ENCODE measurements around the gene SERF2. TPM values are rescaled to one million over a fixed set of nuclear protein-coding genes. Genes with fewer than 3 reads are reported as not detected.
"Not testable (repeated sequence)": the region's sequence is repeated elsewhere in the genome, so short reads cannot be mapped to it uniquely, and the experiment has no call there.

The SERF2 gene
- total RNA-seq, 3 donors from 2014 or later (not counting 1 experiment from before 2014, with no cell fraction given), result 476 to 551 (median 526) TPM

- peak within 1 kb of the TSS; percentile 86 to 99 for H3K27ac Mint-ChIP-seq
- ATAC-seq (peak; percentile 67 to 76 (median 70)), DNase-seq (peak; percentile 68 to 85)
- H3K4me1 Mint-ChIP-seq, result peaks cover 33 to 41% of the 10 kb centered on the region in 2 donors
- no peaks in the 10 kb centered on the region for H3K9me3 ChIP-seq (ENCODE audit: control insufficient read depth, insufficient read depth, low read length)
- H3K4me3 ChIP-seq (ENCODE audit: low read length), result peak within 1 kb of the TSS; percentile 58
- intact Hi-C loops (cut with micrococcal nuclease), result no loop called here
- H3K4me3 Mint-ChIP-seq, result peak within 1 kb of the TSS; percentile 90
- H3K36me3 Mint-ChIP-seq, result no peaks in the 10 kb centered on the region
- H3K9me3 Mint-ChIP-seq, result no peaks in the 10 kb centered on the region
- WGBS (ENCODE audit: insufficient coverage), result 7% methylated on average over 47 of the region's 48 CpGs
- no peak for TF ChIP-seq CTCF (IDR thresholded peaks at IDR 0.05)
- H3K4me1 ChIP-seq (ENCODE audit: control insufficient read depth, insufficient read depth, low read length), result peaks cover 34% of the 10 kb centered on the region
- H3K27me3 Mint-ChIP-seq (ENCODE audit: low read depth in 2 of 2), result no peaks in the 10 kb centered on the region
- peak within 1 kb of the TSS; percentile 85 for H3K27ac ChIP-seq (ENCODE audit: low read length)
- no peaks in the 10 kb centered on the region for H3K27me3 ChIP-seq (ENCODE audit: control insufficient read depth, insufficient read depth, low read length)
- peaks cover 3% of the 10 kb centered on the region for H3K36me3 ChIP-seq (ENCODE audit: control insufficient read depth, insufficient read depth, low read length)
Observed at GRCh38 chr15:43826508-43827341, 34.6 kb downstream of the SERF2 start, which contains the start of gene WDR76. Gene WDR76, plus strand, starts transcription at chr15:43827002. Its CDS starts 31 bp downstream, at chr15:43827033.

- Histone ChIP-seq H3K27ac (ENCODE audit: low read length) (peak overlapping the region; percentile 85), H3K4me3 (ENCODE audit: low read length) (no peak overlapping the region), H3K36me3 (ENCODE audit: control insufficient read depth, insufficient read depth, low read length) (no peaks in the 10 kb centered on the region), H3K9me3 (ENCODE audit: control insufficient read depth, insufficient read depth, low read length) (no peaks in the 10 kb centered on the region), H3K27me3 (ENCODE audit: control insufficient read depth, insufficient read depth, low read length) (no peaks in the 10 kb centered on the region), H3K4me1 (ENCODE audit: control insufficient read depth, insufficient read depth, low read length) (peaks cover 37% of the 10 kb centered on the region)
- Mint-ChIP-seq H3K9me3 (no peaks in the 10 kb centered on the region), H3K36me3 (no peaks in the 10 kb centered on the region), H3K4me1 (peaks cover 30 to 44% of the 10 kb centered on the region in 2 donors), H3K27me3 (ENCODE audit: low read depth in 2 of 2) (no peaks in the 10 kb centered on the region), H3K4me3 (peak overlapping the region; percentile 90), H3K27ac (peak overlapping the region; percentile 86 to 99)
- DNase-seq, result peak in 1 of 2 donors; percentile 52
- ATAC-seq, result no peak
- intact Hi-C loops (cut with micrococcal nuclease), result no loop called here
- TF ChIP-seq CTCF (IDR thresholded peaks at IDR 0.05), result no peak
- 23% methylated on average over 2 of the region's 6 CpGs for WGBS (ENCODE audit: insufficient coverage)
Observed at GRCh38 chr15:43828061-43828657, 36.0 kb downstream of the SERF2 start.

- 96% methylated on average over 8 of the region's 9 CpGs for WGBS (ENCODE audit: insufficient coverage)
- ATAC-seq; H3K27me3 Mint-ChIP-seq (ENCODE audit: low read depth in 2 of 2); H3K4me3 Mint-ChIP-seq; H3K27ac ChIP-seq (ENCODE audit: low read length); H3K9me3 Mint-ChIP-seq; H3K36me3 ChIP-seq (ENCODE audit: control insufficient read depth, insufficient read depth, low read length); H3K4me3 ChIP-seq (ENCODE audit: low read length); DNase-seq; H3K36me3 Mint-ChIP-seq; intact Hi-C loops (cut with micrococcal nuclease); H3K27me3 ChIP-seq (ENCODE audit: control insufficient read depth, insufficient read depth, low read length); H3K9me3 ChIP-seq (ENCODE audit: control insufficient read depth, insufficient read depth, low read length): not testable (repeated sequence)
- peaks cover 26% of the 10 kb centered on the region for H3K4me1 ChIP-seq (ENCODE audit: control insufficient read depth, insufficient read depth, low read length)
- peak overlapping the region in 1 of 2 donors; percentile 11 for H3K27ac Mint-ChIP-seq
- H3K4me1 Mint-ChIP-seq, result peaks cover 21 to 35% of the 10 kb centered on the region in 2 donors
Observed at GRCh38 chr15:43829951-43830540, 37.9 kb downstream of the SERF2 start.

- WGBS (ENCODE audit: insufficient coverage), result 84% methylated on average over 9 of the region's 9 CpGs
- H3K9me3 Mint-ChIP-seq; H3K36me3 ChIP-seq (ENCODE audit: control insufficient read depth, insufficient read depth, low read length); H3K4me3 Mint-ChIP-seq; H3K4me3 ChIP-seq (ENCODE audit: low read length); H3K27ac ChIP-seq (ENCODE audit: low read length); H3K27me3 ChIP-seq (ENCODE audit: control insufficient read depth, insufficient read depth, low read length); H3K36me3 Mint-ChIP-seq; H3K27me3 Mint-ChIP-seq (ENCODE audit: low read depth in 2 of 2); H3K9me3 ChIP-seq (ENCODE audit: control insufficient read depth, insufficient read depth, low read length); ATAC-seq; intact Hi-C loops (cut with micrococcal nuclease); DNase-seq; H3K27ac Mint-ChIP-seq: not testable (repeated sequence)
- peaks cover 20 to 35% of the 10 kb centered on the region in 2 donors for H3K4me1 Mint-ChIP-seq
- H3K4me1 ChIP-seq (ENCODE audit: control insufficient read depth, insufficient read depth, low read length), result peaks cover 21% of the 10 kb centered on the region
Observed at GRCh38 chr15:43830691-43831275, 38.7 kb downstream of the SERF2 start.

GRCh38 chr15:43831519-43832052 lies 39.5 kb downstream of the SERF2 start:
- peak overlapping the region; percentile 8 to 36 for H3K27ac Mint-ChIP-seq
- H3K4me3 ChIP-seq (ENCODE audit: low read length); H3K36me3 Mint-ChIP-seq; H3K36me3 ChIP-seq (ENCODE audit: control insufficient read depth, insufficient read depth, low read length); H3K9me3 Mint-ChIP-seq; H3K27me3 Mint-ChIP-seq (ENCODE audit: low read depth in 2 of 2); H3K27ac ChIP-seq (ENCODE audit: low read length); H3K27me3 ChIP-seq (ENCODE audit: control insufficient read depth, insufficient read depth, low read length); DNase-seq; intact Hi-C loops (cut with micrococcal nuclease); H3K9me3 ChIP-seq (ENCODE audit: control insufficient read depth, insufficient read depth, low read length); ATAC-seq; H3K4me3 Mint-ChIP-seq: not testable (repeated sequence)
- WGBS (ENCODE audit: insufficient coverage), result 96% methylated on average over 14 of the region's 14 CpGs
- H3K4me1 ChIP-seq (ENCODE audit: control insufficient read depth, insufficient read depth, low read length), result peaks cover 13% of the 10 kb centered on the region
- peaks cover 20 to 29% of the 10 kb centered on the region in 2 donors for H3K4me1 Mint-ChIP-seq

GRCh38 chr15:43832485-43832884 lies 40.4 kb downstream of the SERF2 start:
- intact Hi-C loops (cut with micrococcal nuclease); H3K27me3 ChIP-seq (ENCODE audit: control insufficient read depth, insufficient read depth, low read length); H3K4me1 ChIP-seq (ENCODE audit: control insufficient read depth, insufficient read depth, low read length); H3K4me3 Mint-ChIP-seq; DNase-seq; H3K36me3 Mint-ChIP-seq; H3K9me3 Mint-ChIP-seq; H3K4me3 ChIP-seq (ENCODE audit: low read length); H3K27ac ChIP-seq (ENCODE audit: low read length); H3K36me3 ChIP-seq (ENCODE audit: control insufficient read depth, insufficient read depth, low read length); H3K27me3 Mint-ChIP-seq (ENCODE audit: low read depth in 2 of 2); H3K9me3 ChIP-seq (ENCODE audit: control insufficient read depth, insufficient read depth, low read length); ATAC-seq: not testable (repeated sequence)
- H3K27ac Mint-ChIP-seq, result peak overlapping the region in 1 of 2 donors; percentile 8
- 92% methylated on average over 6 of the region's 6 CpGs for WGBS (ENCODE audit: insufficient coverage)
- H3K4me1 Mint-ChIP-seq, result peaks cover 12 to 20% of the 10 kb centered on the region in 2 donors
